Measurements from ENCODE around the gene PSMG4.

PSMG4 gene

GRCh38 chr6:3282476-3283236 is 23.9 kb downstream of the PSMG4 start:
- TF ChIP-seq GABPA (IDR thresholded peaks at IDR 0.05; ENCODE audit: low read depth) (no peak), POLR2AphosphoS5 (IDR thresholded peaks at IDR 0.05; ENCODE audit: low read depth) (no peak), CTCF (IDR thresholded peaks at IDR 0.05; ENCODE audit: insufficient read depth, low read length) (no peak), REST (IDR thresholded peaks at IDR 0.05; ENCODE audit: insufficient replicate concordance, low read depth) (no peak), SPI1 (IDR thresholded peaks at IDR 0.05; ENCODE audit: borderline replicate concordance, low read depth) (no peak)
- H3K27ac ChIP-seq (replicated peaks) = no peak overlapping the region
- DNase-seq (ENCODE audit: low read depth in 1 of 2, low spot score in 1 of 2) = no peak
- H3K4me3 ChIP-seq (replicated peaks; ENCODE audit: insufficient read depth, low read length) = no peak overlapping the region
- no peaks in the 10 kb centered on the region for H3K27me3 ChIP-seq (ENCODE audit: insufficient read depth, poor library complexity, severe bottlenecking)

GRCh38 chr6:3283241-3283640 is 24.5 kb downstream of the PSMG4 start:
- TF ChIP-seq REST (IDR thresholded peaks at IDR 0.05; ENCODE audit: insufficient replicate concordance, low read depth) = no peak
- TF ChIP-seq GABPA (IDR thresholded peaks at IDR 0.05; ENCODE audit: low read depth) = no peak
- TF ChIP-seq POLR2AphosphoS5 (IDR thresholded peaks at IDR 0.05; ENCODE audit: low read depth) = no peak
- TF ChIP-seq SPI1 (IDR thresholded peaks at IDR 0.05; ENCODE audit: borderline replicate concordance, low read depth) = no peak
- no peak for TF ChIP-seq CTCF (IDR thresholded peaks at IDR 0.05; ENCODE audit: insufficient read depth, low read length)
- DNase-seq (ENCODE audit: low read depth in 1 of 2, low spot score in 1 of 2) = no peak
- H3K27ac ChIP-seq (replicated peaks) = no peak overlapping the region
- no peaks in the 10 kb centered on the region for H3K27me3 ChIP-seq (ENCODE audit: insufficient read depth, poor library complexity, severe bottlenecking)
- no peak overlapping the region for H3K4me3 ChIP-seq (replicated peaks; ENCODE audit: insufficient read depth, low read length)

GRCh38 chr6:3283641-3284435 is 25.1 kb downstream of the PSMG4 start:
- DNase-seq (ENCODE audit: low read depth in 1 of 2, low spot score in 1 of 2) = no peak
- no peak overlapping the region for H3K27ac ChIP-seq (replicated peaks)
- TF ChIP-seq GABPA (IDR thresholded peaks at IDR 0.05; ENCODE audit: low read depth) (no peak), REST (IDR thresholded peaks at IDR 0.05; ENCODE audit: insufficient replicate concordance, low read depth) (no peak), CTCF (IDR thresholded peaks at IDR 0.05; ENCODE audit: insufficient read depth, low read length) (no peak), POLR2AphosphoS5 (IDR thresholded peaks at IDR 0.05; ENCODE audit: low read depth) (no peak), SPI1 (IDR thresholded peaks at IDR 0.05; ENCODE audit: borderline replicate concordance, low read depth) (no peak)
- no peak overlapping the region for H3K4me3 ChIP-seq (replicated peaks; ENCODE audit: insufficient read depth, low read length)
- no peaks in the 10 kb centered on the region for H3K27me3 ChIP-seq (ENCODE audit: insufficient read depth, poor library complexity, severe bottlenecking)

Data from HL-60 (cell line).